ENCODE data around the gene TDRKH. TPM values are rescaled to one million over a fixed set of nuclear protein-coding genes. Genes with fewer than 3 reads are reported as not detected.

TDRKH gene
- total and polyA plus RNA-seq, 5 donors: 3.4 to 7.5 (median 5.6) TPM

DNA sequence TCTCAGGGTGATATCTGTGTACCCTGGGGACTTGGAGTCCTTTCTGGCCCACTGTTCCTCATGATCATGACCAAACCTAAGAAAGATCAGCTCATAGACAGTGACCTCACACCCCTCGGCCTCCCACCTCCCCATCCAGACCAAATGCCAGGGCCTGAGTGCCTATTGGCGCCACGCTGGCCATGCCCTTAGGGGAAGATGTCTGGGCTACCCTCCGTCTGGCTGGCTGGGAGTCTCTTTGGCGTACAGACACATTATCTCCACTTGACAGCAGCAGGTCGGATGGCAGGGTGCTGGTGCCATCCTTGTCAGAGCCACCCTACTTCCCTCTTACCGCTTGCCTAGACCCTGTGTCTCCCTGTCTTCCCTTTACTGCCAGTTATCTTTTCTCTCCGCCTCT lies 32.9 kb upstream of the TDRKH start:
- Histone ChIP-seq H3K4me3 (ENCODE audit: low read length) (no peak overlapping the region), H3K4me1 (ENCODE audit: control insufficient read depth, insufficient read depth, low read length) (no peaks in the 10 kb centered on the region), H3K27ac (ENCODE audit: low read length) (no peak overlapping the region), H3K9me3 (ENCODE audit: control insufficient read depth, low read length) (no peaks in the 10 kb centered on the region), H3K27me3 (ENCODE audit: control insufficient read depth, insufficient read depth) (no peaks in the 10 kb centered on the region)
- peak in 1 of 3 donors; percentile 42 for DNase-seq
- intact Hi-C loops (cut with DNase I): no loop called here
- no peak for ATAC-seq
- 76% methylated on average over 8 of the region's 8 CpGs for WGBS

GRCh38 chr1:151822404-151822803 lies 32.1 kb upstream of the TDRKH start:
- H3K27me3 ChIP-seq (ENCODE audit: control insufficient read depth, insufficient read depth): no peaks in the 10 kb centered on the region
- intact Hi-C loops (cut with DNase I): no loop called here
- DNase-seq (peak in 1 of 3 donors; percentile 11), ATAC-seq (no peak)
- H3K4me3 ChIP-seq (ENCODE audit: low read length): no peak overlapping the region
- H3K4me1 ChIP-seq (ENCODE audit: control insufficient read depth, insufficient read depth, low read length): no peaks in the 10 kb centered on the region
- H3K27ac ChIP-seq (ENCODE audit: low read length): no peak overlapping the region
- H3K9me3 ChIP-seq (ENCODE audit: control insufficient read depth, low read length): no peaks in the 10 kb centered on the region
- 51% methylated on average over 7 of the region's 7 CpGs for WGBS

DNA sequence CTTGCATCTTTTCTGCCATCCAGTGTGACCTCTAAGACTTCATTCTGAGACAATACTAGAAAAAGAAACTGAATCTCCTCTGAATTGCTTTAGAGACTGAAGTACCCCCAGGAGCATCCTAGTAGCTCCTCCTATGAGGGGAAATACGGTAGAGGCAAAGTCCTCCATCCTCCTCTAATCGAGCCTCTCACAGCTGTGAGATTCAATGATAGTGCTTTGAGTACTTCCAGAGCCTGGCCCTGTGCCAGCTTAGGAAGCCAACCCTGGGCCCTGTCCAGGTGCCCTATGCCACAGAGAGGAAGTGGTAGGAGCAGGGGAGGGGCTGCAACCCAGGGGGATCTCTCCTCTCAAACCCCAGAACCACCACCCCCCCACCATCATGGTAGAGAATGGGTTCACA lies 30.6 kb upstream of the TDRKH start:
- no peaks in the 10 kb centered on the region for H3K9me3 ChIP-seq (ENCODE audit: control insufficient read depth, low read length)
- no peak overlapping the region for H3K27ac ChIP-seq (ENCODE audit: low read length)
- H3K4me1 ChIP-seq (ENCODE audit: control insufficient read depth, insufficient read depth, low read length): no peaks in the 10 kb centered on the region
- no peak for ATAC-seq
- H3K27me3 ChIP-seq (ENCODE audit: control insufficient read depth, insufficient read depth): no peaks in the 10 kb centered on the region
- intact Hi-C loops (cut with DNase I): no loop called here
- no peak overlapping the region for H3K4me3 ChIP-seq (ENCODE audit: low read length)
- WGBS: 10% methylated on average over 2 of the region's 2 CpGs
- DNase-seq: peak in 1 of 3 donors; percentile 51

- intact Hi-C loops (cut with DNase I): no loop called here
- no peak for ATAC-seq
- Histone ChIP-seq H3K27ac (ENCODE audit: low read length) (no peak overlapping the region), H3K4me1 (ENCODE audit: control insufficient read depth, insufficient read depth, low read length) (no peaks in the 10 kb centered on the region), H3K9me3 (ENCODE audit: control insufficient read depth, low read length) (no peaks in the 10 kb centered on the region), H3K4me3 (ENCODE audit: low read length) (no peak overlapping the region), H3K27me3 (ENCODE audit: control insufficient read depth, insufficient read depth) (no peaks in the 10 kb centered on the region)
- 77% methylated on average over 7 of the region's 7 CpGs for WGBS
- peak in 1 of 3 donors; percentile 21 for DNase-seq
Measured at GRCh38 chr1:151819976-151820623, 29.8 kb upstream of the TDRKH start.

- H3K27me3 ChIP-seq (ENCODE audit: control insufficient read depth, insufficient read depth): no peaks in the 10 kb centered on the region
- H3K9me3 ChIP-seq (ENCODE audit: control insufficient read depth, low read length): no peaks in the 10 kb centered on the region
- peak in 1 of 3 donors; percentile 21 for DNase-seq
- H3K27ac ChIP-seq (ENCODE audit: low read length): no peak overlapping the region
- intact Hi-C loops (cut with DNase I): no loop called here
- ATAC-seq: no peak
- H3K4me3 ChIP-seq (ENCODE audit: low read length): no peak overlapping the region
- 89% methylated on average over 12 of the region's 12 CpGs for WGBS
- H3K4me1 ChIP-seq (ENCODE audit: control insufficient read depth, insufficient read depth, low read length): no peaks in the 10 kb centered on the region
Measured at GRCh38 chr1:151819227-151819835, 29.0 kb upstream of the TDRKH start.

DNA sequence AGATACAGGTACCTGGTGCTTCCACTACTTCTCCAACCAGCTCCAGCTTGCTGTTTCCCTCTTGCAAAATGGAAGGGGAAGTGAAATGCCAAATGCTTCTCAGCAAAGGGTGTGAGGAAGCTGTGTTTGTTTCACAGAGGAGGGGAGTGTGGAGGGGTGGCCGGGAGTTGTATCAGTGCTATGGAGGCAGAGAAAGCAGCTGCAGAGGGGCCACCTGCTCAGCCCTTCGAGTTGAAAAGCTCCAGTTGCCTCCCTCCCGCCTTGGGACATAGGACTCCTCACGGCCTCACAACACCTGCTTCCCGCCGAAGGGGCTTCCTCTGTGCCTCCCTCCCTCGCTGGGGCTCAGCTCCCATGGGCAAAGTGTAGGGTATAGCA lies 27.0 kb upstream of the TDRKH start:
- Histone ChIP-seq H3K4me1 (ENCODE audit: control insufficient read depth, insufficient read depth, low read length) (no peaks in the 10 kb centered on the region), H3K4me3 (ENCODE audit: low read length) (no peak overlapping the region), H3K27ac (ENCODE audit: low read length) (no peak overlapping the region), H3K27me3 (ENCODE audit: control insufficient read depth, insufficient read depth) (no peaks in the 10 kb centered on the region), H3K9me3 (ENCODE audit: control insufficient read depth, low read length) (no peaks in the 10 kb centered on the region)
- DNase-seq (no peak), ATAC-seq (no peak)
- intact Hi-C loops (cut with DNase I): no loop called here
- WGBS: 49% methylated on average over 7 of the region's 7 CpGs

- Histone ChIP-seq H3K27me3 (ENCODE audit: control insufficient read depth, insufficient read depth) (no peaks in the 10 kb centered on the region), H3K27ac (ENCODE audit: low read length) (no peak overlapping the region), H3K9me3 (ENCODE audit: control insufficient read depth, low read length) (no peaks in the 10 kb centered on the region), H3K4me3 (ENCODE audit: low read length) (no peak overlapping the region), H3K4me1 (ENCODE audit: control insufficient read depth, insufficient read depth, low read length) (no peaks in the 10 kb centered on the region)
- intact Hi-C loops (cut with DNase I): no loop called here
- 81% methylated on average over 26 of the region's 26 CpGs for WGBS
- ATAC-seq (no peak), DNase-seq (no peak)
Measured at GRCh38 chr1:151816548-151817352, 26.4 kb upstream of the TDRKH start.

DNA sequence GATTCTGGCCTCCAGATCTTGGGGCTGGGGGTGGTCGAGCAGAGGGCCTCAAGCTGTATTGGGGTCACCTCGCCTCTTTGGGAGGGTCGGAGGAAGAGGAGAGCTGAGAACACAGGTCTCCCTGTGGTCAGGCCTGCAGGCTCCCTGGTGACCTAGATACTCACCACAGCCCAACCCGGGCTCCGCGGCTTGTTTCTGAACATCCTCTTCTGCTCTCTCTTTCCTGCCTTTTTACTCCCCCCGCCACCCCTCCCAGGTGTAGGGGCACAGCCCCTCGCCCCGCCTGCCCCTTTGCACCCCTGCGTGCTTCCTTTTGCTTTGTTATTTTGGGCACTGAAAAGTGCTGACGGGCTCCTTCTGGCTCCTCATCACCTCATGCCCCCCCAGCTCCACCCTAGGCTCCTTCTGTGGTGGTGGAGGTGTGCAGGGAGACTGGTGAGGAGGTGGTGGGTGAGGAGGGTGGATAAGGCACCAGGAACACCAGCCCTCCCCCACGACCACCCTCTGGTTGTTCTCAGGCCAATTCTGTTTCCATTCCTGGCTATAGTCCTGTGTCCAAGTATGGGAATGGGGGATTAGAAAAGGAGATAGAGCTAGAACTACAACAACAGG lies 25.5 kb upstream of the TDRKH start:
- Histone ChIP-seq H3K27me3 (ENCODE audit: control insufficient read depth, insufficient read depth) (no peaks in the 10 kb centered on the region), H3K9me3 (ENCODE audit: control insufficient read depth, low read length) (no peaks in the 10 kb centered on the region), H3K4me3 (ENCODE audit: low read length) (no peak overlapping the region), H3K4me1 (ENCODE audit: control insufficient read depth, insufficient read depth, low read length) (no peaks in the 10 kb centered on the region), H3K27ac (ENCODE audit: low read length) (no peak overlapping the region)
- ATAC-seq (no peak), DNase-seq (peak in 1 of 3 donors; percentile 70)
- intact Hi-C loops (cut with DNase I): no loop called here
- WGBS: 70% methylated on average over 12 of the region's 12 CpGs

- Histone ChIP-seq H3K4me1 (ENCODE audit: control insufficient read depth, insufficient read depth, low read length) (no peaks in the 10 kb centered on the region), H3K4me3 (ENCODE audit: low read length) (no peak overlapping the region), H3K27ac (ENCODE audit: low read length) (no peak overlapping the region), H3K27me3 (ENCODE audit: control insufficient read depth, insufficient read depth) (no peaks in the 10 kb centered on the region), H3K9me3 (ENCODE audit: control insufficient read depth, low read length) (no peaks in the 10 kb centered on the region)
- DNase-seq (no peak), ATAC-seq (no peak)
- intact Hi-C loops (cut with DNase I): no loop called here
- 87% methylated on average over 8 of the region's 8 CpGs for WGBS
Measured at GRCh38 chr1:151814971-151815545, 24.8 kb upstream of the TDRKH start.

- ATAC-seq: no peak
- no peaks in the 10 kb centered on the region for H3K4me1 ChIP-seq (ENCODE audit: control insufficient read depth, insufficient read depth, low read length)
- intact Hi-C loops (cut with DNase I): no loop called here
Measured at GRCh38 chr1:151814426-151814825, 24.1 kb upstream of the TDRKH start.

More at GRCh38 chr1:151814426-151814825, 24.1 kb upstream of the TDRKH start:
- Histone ChIP-seq H3K27ac (ENCODE audit: low read length) (no peak overlapping the region), H3K4me3 (ENCODE audit: low read length) (no peak overlapping the region), H3K9me3 (ENCODE audit: control insufficient read depth, low read length) (no peaks in the 10 kb centered on the region), H3K27me3 (ENCODE audit: control insufficient read depth, insufficient read depth) (no peaks in the 10 kb centered on the region)
- DNase-seq: no peak
- 76% methylated on average over 15 of the region's 15 CpGs for WGBS

Data from right cardiac atrium (tissue), 5 donors.